Measurements from ENCODE around the gene HCRTR1.
"Not testable (repeated sequence)": the region's sequence is repeated elsewhere in the genome, so short reads cannot be mapped to it uniquely, and the experiment has no call there.

HCRTR1 gene

GRCh38 chr1:31583082-31583994, 34.2 kb upstream of the HCRTR1 start:
- no peak for TF ChIP-seq CTCF (IDR thresholded peaks at IDR 0.05; ENCODE audit: low read depth, low read length)

GRCh38 chr1:31583995-31584868, 33.3 kb upstream of the HCRTR1 start:
- TF ChIP-seq CTCF (IDR thresholded peaks at IDR 0.05; ENCODE audit: low read depth, low read length): no peak
- no peak for DNase-seq (ENCODE audit: extremely low read depth, low read depth)

More at GRCh38 chr1:31583082-31583994, 34.2 kb upstream of the HCRTR1 start:
- no peak for DNase-seq (ENCODE audit: extremely low read depth, low read depth)

GRCh38 chr1:31584869-31585735, 32.4 kb upstream of the HCRTR1 start:
- DNase-seq (ENCODE audit: extremely low read depth, low read depth): no peak
- TF ChIP-seq CTCF (IDR thresholded peaks at IDR 0.05; ENCODE audit: low read depth, low read length): no peak

GRCh38 chr1:31585736-31586365, 31.6 kb upstream of the HCRTR1 start:
- no peak for DNase-seq (ENCODE audit: extremely low read depth, low read depth)
- no peak for TF ChIP-seq CTCF (IDR thresholded peaks at IDR 0.05; ENCODE audit: low read depth, low read length)

- TF ChIP-seq CTCF (IDR thresholded peaks at IDR 0.05; ENCODE audit: low read depth, low read length): no peak
- DNase-seq (ENCODE audit: extremely low read depth, low read depth): no peak
These were observed 30.8 kb upstream of the HCRTR1 start for GRCh38 chr1:31586376-31587327.

GRCh38 chr1:31587328-31587699, 30.2 kb upstream of the HCRTR1 start:
- DNase-seq (ENCODE audit: extremely low read depth, low read depth): not testable (repeated sequence)
